MCF 10A (cell line): Measurements from ENCODE around the gene ADGRD1. TPM values are rescaled to one million over a fixed set of nuclear protein-coding genes. Genes with fewer than 3 reads are reported as not detected.

ENCODE experiments used
- BruUV-seq: library from RNA; stranded (reverse); fragments of 400-500 nt; replicated peaks from 2 replicates; lab custom pipeline; 2021; lab: Mats Ljungman, UMichigan
- CTCF ChIA-PET: fragments of 300-600 bp; sonication (Branson Sonifier 250); formaldehyde crosslinking; extraction: SDS; loops from one replicate; lab custom pipeline; 2021; ENCODE audit warnings: antibody characterized with exemption, inconsistent platforms; lab: Yijun Ruan, JAX
- POLR2A ChIA-PET: fragments of 300-600, 350-650 bp; sonication (Branson Sonifier 250); formaldehyde crosslinking; extraction: SDS; loops from one replicate; lab custom pipeline; 2020; ENCODE audit warnings: antibody characterized with exemption, inconsistent platforms; lab: Yijun Ruan, JAX
- DNase-seq: peaks from one replicate; pipeline ENCODE4 v3.0.0-alpha.2; 2018; ENCODE audit not compliant: unreplicated experiment
- H3K27ac Mint-ChIP-seq: one replicate; pipeline ENCODE4 v1.8.0; 2022; ENCODE audit warnings: mild to moderate bottlenecking, low read depth, mixed read lengths; ENCODE audit not compliant: unreplicated experiment
- H3K27me3 Mint-ChIP-seq: one replicate; pipeline ENCODE4 v1.8.0; 2022; ENCODE audit warnings: mixed read lengths; ENCODE audit not compliant: insufficient read depth, unreplicated experiment
- H3K36me3 Mint-ChIP-seq: one replicate; pipeline ENCODE4 v1.8.0; 2022; ENCODE audit warnings: mild to moderate bottlenecking, moderate library complexity, mixed read lengths; ENCODE audit not compliant: insufficient read depth, unreplicated experiment
- H3K4me1 Mint-ChIP-seq: one replicate; pipeline ENCODE4 v1.8.0; 2022; ENCODE audit warnings: mixed read lengths; ENCODE audit not compliant: insufficient read depth, unreplicated experiment
- H3K4me3 Mint-ChIP-seq: one replicate; pipeline ENCODE4 v1.8.0; 2022; ENCODE audit warnings: mild to moderate bottlenecking, moderate library complexity, mixed read lengths; ENCODE audit not compliant: unreplicated experiment
- H3K9me3 Mint-ChIP-seq: one replicate; pipeline ENCODE4 v1.8.0; 2022; ENCODE audit warnings: mixed read lengths; ENCODE audit not compliant: unreplicated experiment
- CTCF ChIP-seq: fragments of 200-600 bp; IDR thresholded peaks from one replicate; pipeline ENCODE4 v1.8.0; 2022; ENCODE audit warnings: antibody characterized with exemption, mild to moderate bottlenecking; ENCODE audit not compliant: unreplicated experiment
- intact Hi-C: fragments of 100-400 bp; cut with micrococcal nuclease; formaldehyde crosslinking; loops from 2 replicates; pipeline ENCODE4 v1.14.1; 2022
- total RNA-seq: library from RNA; stranded (reverse); gene quantifications from 2 replicates; pipeline ENCODE4 v1.2.3, GENCODE V29; 2022

The ADGRD1 gene
- total RNA-seq, 1 experiment from 2014 or later = 0.68 TPM

DNA sequence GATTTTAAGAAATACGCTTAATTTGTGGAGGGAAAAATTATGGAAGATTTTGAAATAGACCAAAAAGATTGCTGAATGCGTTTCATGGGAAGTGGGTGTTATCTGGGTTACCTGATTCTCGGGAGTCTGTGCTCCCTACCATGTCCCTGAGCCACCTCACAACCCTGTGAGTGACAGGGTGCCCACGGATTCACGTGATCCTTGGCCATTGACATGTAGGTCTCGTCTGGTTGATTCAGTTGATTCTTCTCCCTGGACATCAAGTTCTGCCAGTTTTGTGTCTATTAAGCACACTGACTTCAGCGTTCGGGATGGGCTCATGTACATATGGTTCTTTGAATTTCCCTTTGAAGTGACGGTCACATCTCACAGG, 101.4 kb downstream of the ADGRD1 start:
- H3K4me1 Mint-ChIP-seq = peaks cover 5% of the 10 kb centered on the region
- H3K36me3 Mint-ChIP-seq = peaks cover 7% of the 10 kb centered on the region
- H3K27ac Mint-ChIP-seq = no peak overlapping the region
- H3K27me3 Mint-ChIP-seq = peaks cover 98% of the 10 kb centered on the region
- ChIA-PET POLR2A (no interaction called here), CTCF (no interaction called here)
- H3K9me3 Mint-ChIP-seq = no peaks in the 10 kb centered on the region
- H3K4me3 Mint-ChIP-seq = no peak overlapping the region
- TF ChIP-seq CTCF = no peak
- intact Hi-C loops = no loop called here
- BruUV-seq = no TSS peak
- DNase-seq = no peak

- H3K36me3 Mint-ChIP-seq = peaks cover 7% of the 10 kb centered on the region
- no peaks in the 10 kb centered on the region for H3K9me3 Mint-ChIP-seq
- DNase-seq = no peak
- intact Hi-C loops = no loop called here
- peaks cover 5% of the 10 kb centered on the region for H3K4me1 Mint-ChIP-seq
- TF ChIP-seq CTCF = no peak
- H3K4me3 Mint-ChIP-seq = no peak overlapping the region
- ChIA-PET CTCF (no interaction called here), POLR2A (no interaction called here)
- peaks cover 98% of the 10 kb centered on the region for H3K27me3 Mint-ChIP-seq
- H3K27ac Mint-ChIP-seq = no peak overlapping the region
- no TSS peak for BruUV-seq
Observed at GRCh38 chr12:131055596-131056233, 102.0 kb downstream of the ADGRD1 start.

DNA sequence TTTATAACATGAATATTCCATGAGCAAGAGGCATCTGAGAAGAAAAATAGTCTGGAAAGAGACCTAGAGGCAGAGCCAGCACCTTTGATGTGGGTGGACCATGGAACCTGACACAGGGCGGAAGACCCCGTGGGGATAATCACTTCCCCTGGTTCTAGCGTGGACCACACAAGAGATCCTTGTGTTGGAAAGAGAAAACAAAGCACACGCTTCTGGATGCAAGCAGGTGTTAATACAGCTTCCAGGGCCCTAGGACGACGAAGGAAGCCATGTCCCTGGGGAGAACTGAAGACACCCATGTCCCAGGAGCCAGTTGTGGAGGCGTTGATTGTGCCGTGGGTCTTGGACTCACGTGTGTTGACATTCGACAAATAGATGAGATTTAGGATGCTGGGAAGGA, 102.9 kb downstream of the ADGRD1 start:
- BruUV-seq = no TSS peak
- H3K4me3 Mint-ChIP-seq = no peak overlapping the region
- no peak overlapping the region for H3K27ac Mint-ChIP-seq
- H3K27me3 Mint-ChIP-seq = peaks cover 100% of the 10 kb centered on the region
- peaks cover 7% of the 10 kb centered on the region for H3K36me3 Mint-ChIP-seq
- intact Hi-C loops = no loop called here
- TF ChIP-seq CTCF = no peak
- CTCF ChIA-PET = no interaction called here
- DNase-seq = no peak
- peaks cover 5% of the 10 kb centered on the region for H3K4me1 Mint-ChIP-seq
- POLR2A ChIA-PET = no interaction called here
- H3K9me3 Mint-ChIP-seq = no peaks in the 10 kb centered on the region

DNA sequence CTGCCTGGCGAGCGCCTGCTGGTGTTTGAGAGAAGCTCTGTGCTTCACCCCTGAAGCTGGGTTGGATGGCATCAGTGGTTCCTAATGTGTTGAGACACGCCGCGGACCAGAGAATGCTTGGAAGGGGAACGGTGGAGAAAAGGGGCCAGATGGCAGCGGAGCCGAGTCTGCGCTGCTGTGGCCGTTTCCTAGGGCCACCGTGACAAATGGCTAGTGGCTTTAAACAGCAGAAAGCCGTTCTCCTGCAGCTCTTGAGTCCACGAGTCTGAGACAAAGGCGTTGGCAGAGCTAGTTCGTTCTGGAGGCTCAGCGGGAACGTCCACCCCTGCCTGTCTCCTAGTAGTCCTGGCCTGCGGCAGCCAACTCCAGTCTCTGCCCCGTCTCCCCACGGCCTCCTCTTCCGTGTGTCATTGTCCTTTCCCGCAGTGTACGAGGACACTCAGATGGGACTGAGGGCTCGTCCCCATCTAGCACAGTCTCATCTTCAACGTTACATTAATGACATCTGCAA, 103.6 kb downstream of the ADGRD1 start:
- intact Hi-C loops = no loop called here
- CTCF ChIA-PET = no interaction called here
- peaks cover 7% of the 10 kb centered on the region for H3K36me3 Mint-ChIP-seq

More for the DNA sequence above, 103.6 kb downstream of the ADGRD1 start:
- no peak for TF ChIP-seq CTCF
- H3K9me3 Mint-ChIP-seq = no peaks in the 10 kb centered on the region
- no peak overlapping the region for H3K4me3 Mint-ChIP-seq
- no TSS peak for BruUV-seq
- no peak for DNase-seq
- peaks cover 99% of the 10 kb centered on the region for H3K27me3 Mint-ChIP-seq
- H3K4me1 Mint-ChIP-seq = peaks cover 5% of the 10 kb centered on the region
- no peak overlapping the region for H3K27ac Mint-ChIP-seq
- POLR2A ChIA-PET = no interaction called here
